ENCODE data around the gene COL4A4. TPM values are rescaled to one million over a fixed set of nuclear protein-coding genes. Genes with fewer than 3 reads are reported as not detected.
"Not testable (repeated sequence)": the region's sequence is repeated elsewhere in the genome, so short reads cannot be mapped to it uniquely, and the experiment has no call there.

The COL4A4 gene
- total RNA-seq, 1 donor from 2014 or later: 20.5 TPM

- Histone ChIP-seq H3K9me3 (no peaks in the 10 kb centered on the region), H3K27ac (no peak overlapping the region), H3K27me3 (no peaks in the 10 kb centered on the region), H3K36me3 (peaks cover 5 to 6% of the 10 kb centered on the region in 2 donors), H3K4me1 (no peaks in the 10 kb centered on the region), H3K4me3 (no peak overlapping the region)
- TF ChIP-seq CTCF (IDR thresholded peaks at IDR 0.05): no peak
- no peak for DNase-seq (ENCODE audit: low spot score in 2 of 2)
- intact Hi-C loops (cut with DNase I): no loop called here
Measured at GRCh38 chr2:227095346-227095745, 68.7 kb downstream of the COL4A4 start.

- Histone ChIP-seq H3K4me3 (no peak overlapping the region), H3K4me1 (no peaks in the 10 kb centered on the region), H3K9me3 (no peaks in the 10 kb centered on the region), H3K27me3 (no peaks in the 10 kb centered on the region), H3K36me3 (peaks cover 4 to 27% of the 10 kb centered on the region in 2 donors), H3K27ac (no peak overlapping the region)
- intact Hi-C loops (cut with DNase I): no loop called here
- TF ChIP-seq CTCF (IDR thresholded peaks at IDR 0.05): no peak
- DNase-seq (ENCODE audit: low spot score in 2 of 2): no peak
Measured at GRCh38 chr2:227082286-227082685, 81.7 kb downstream of the COL4A4 start.

- Histone ChIP-seq H3K4me3 (no peak overlapping the region), H3K27me3 (no peaks in the 10 kb centered on the region), H3K4me1 (no peaks in the 10 kb centered on the region), H3K27ac (no peak overlapping the region), H3K9me3 (peaks cover 0 to 2% of the 10 kb centered on the region in 2 donors), H3K36me3 (peaks cover 4 to 20% of the 10 kb centered on the region in 2 donors)
- no peak for DNase-seq (ENCODE audit: low spot score in 2 of 2)
- intact Hi-C loops (cut with DNase I): no loop called here
- no peak for TF ChIP-seq CTCF (IDR thresholded peaks at IDR 0.05)
Measured at GRCh38 chr2:227079726-227080125, 84.3 kb downstream of the COL4A4 start.

- H3K36me3 ChIP-seq; DNase-seq (ENCODE audit: low spot score in 2 of 2); H3K4me3 ChIP-seq; H3K27me3 ChIP-seq; H3K27ac ChIP-seq; H3K9me3 ChIP-seq; intact Hi-C loops (cut with DNase I); H3K4me1 ChIP-seq: not testable (repeated sequence)
Measured at GRCh38 chr2:227065065-227065464, 98.9 kb downstream of the COL4A4 start.

- Histone ChIP-seq H3K27me3 (no peaks in the 10 kb centered on the region), H3K4me3 (no peak overlapping the region), H3K9me3 (no peaks in the 10 kb centered on the region), H3K27ac (no peak overlapping the region), H3K4me1 (no peaks in the 10 kb centered on the region), H3K36me3 (peaks cover 13 to 22% of the 10 kb centered on the region in 2 donors)
- intact Hi-C loops (cut with DNase I): no loop called here
- TF ChIP-seq CTCF (IDR thresholded peaks at IDR 0.05): no peak
- no peak for DNase-seq (ENCODE audit: low spot score in 2 of 2)
Measured at GRCh38 chr2:227058888-227059399, 105.1 kb downstream of the COL4A4 start.

GRCh38 chr2:227057743-227058447 lies 106.1 kb downstream of the COL4A4 start:
- Histone ChIP-seq H3K27ac (no peak overlapping the region), H3K9me3 (no peaks in the 10 kb centered on the region), H3K4me1 (no peaks in the 10 kb centered on the region), H3K36me3 (peaks cover 13 to 22% of the 10 kb centered on the region in 2 donors), H3K27me3 (no peaks in the 10 kb centered on the region), H3K4me3 (no peak overlapping the region)
- intact Hi-C loops (cut with DNase I): no loop called here
- DNase-seq (ENCODE audit: low spot score in 2 of 2): no peak
- no peak for TF ChIP-seq CTCF (IDR thresholded peaks at IDR 0.05)
